ENCODE results near the gene ADAMTSL3. TPM values are rescaled to one million over a fixed set of nuclear protein-coding genes. Genes with fewer than 3 reads are reported as not detected.

Gene ADAMTSL3
- total and polyA plus RNA-seq, 2 experiments from 2014 or later: 0.61 to 0.87 TPM

GRCh38 chr15:83913034-83913632, 259.2 kb downstream of the ADAMTSL3 start:
- H3K27ac Mint-ChIP-seq: no peak overlapping the region
- no peak overlapping the region for H3K4me3 ChIP-seq
- no peak overlapping the region for H3K4me2 ChIP-seq
- ATAC-seq: no peak
- H3K27ac ChIP-seq (ENCODE audit: low read depth): no peak overlapping the region
- TF ChIP-seq REST (IDR thresholded peaks at IDR 0.05; ENCODE audit: unreplicated experiment): no peak
- TF ChIP-seq ZNF114 (CRISPR knock-in tag; IDR thresholded peaks at IDR 0.05): no peak
- no peak for TF ChIP-seq CREB1 (CRISPR knock-in tag; IDR thresholded peaks at IDR 0.05; ENCODE audit: low read depth)
- TF ChIP-seq, protein P1, sequence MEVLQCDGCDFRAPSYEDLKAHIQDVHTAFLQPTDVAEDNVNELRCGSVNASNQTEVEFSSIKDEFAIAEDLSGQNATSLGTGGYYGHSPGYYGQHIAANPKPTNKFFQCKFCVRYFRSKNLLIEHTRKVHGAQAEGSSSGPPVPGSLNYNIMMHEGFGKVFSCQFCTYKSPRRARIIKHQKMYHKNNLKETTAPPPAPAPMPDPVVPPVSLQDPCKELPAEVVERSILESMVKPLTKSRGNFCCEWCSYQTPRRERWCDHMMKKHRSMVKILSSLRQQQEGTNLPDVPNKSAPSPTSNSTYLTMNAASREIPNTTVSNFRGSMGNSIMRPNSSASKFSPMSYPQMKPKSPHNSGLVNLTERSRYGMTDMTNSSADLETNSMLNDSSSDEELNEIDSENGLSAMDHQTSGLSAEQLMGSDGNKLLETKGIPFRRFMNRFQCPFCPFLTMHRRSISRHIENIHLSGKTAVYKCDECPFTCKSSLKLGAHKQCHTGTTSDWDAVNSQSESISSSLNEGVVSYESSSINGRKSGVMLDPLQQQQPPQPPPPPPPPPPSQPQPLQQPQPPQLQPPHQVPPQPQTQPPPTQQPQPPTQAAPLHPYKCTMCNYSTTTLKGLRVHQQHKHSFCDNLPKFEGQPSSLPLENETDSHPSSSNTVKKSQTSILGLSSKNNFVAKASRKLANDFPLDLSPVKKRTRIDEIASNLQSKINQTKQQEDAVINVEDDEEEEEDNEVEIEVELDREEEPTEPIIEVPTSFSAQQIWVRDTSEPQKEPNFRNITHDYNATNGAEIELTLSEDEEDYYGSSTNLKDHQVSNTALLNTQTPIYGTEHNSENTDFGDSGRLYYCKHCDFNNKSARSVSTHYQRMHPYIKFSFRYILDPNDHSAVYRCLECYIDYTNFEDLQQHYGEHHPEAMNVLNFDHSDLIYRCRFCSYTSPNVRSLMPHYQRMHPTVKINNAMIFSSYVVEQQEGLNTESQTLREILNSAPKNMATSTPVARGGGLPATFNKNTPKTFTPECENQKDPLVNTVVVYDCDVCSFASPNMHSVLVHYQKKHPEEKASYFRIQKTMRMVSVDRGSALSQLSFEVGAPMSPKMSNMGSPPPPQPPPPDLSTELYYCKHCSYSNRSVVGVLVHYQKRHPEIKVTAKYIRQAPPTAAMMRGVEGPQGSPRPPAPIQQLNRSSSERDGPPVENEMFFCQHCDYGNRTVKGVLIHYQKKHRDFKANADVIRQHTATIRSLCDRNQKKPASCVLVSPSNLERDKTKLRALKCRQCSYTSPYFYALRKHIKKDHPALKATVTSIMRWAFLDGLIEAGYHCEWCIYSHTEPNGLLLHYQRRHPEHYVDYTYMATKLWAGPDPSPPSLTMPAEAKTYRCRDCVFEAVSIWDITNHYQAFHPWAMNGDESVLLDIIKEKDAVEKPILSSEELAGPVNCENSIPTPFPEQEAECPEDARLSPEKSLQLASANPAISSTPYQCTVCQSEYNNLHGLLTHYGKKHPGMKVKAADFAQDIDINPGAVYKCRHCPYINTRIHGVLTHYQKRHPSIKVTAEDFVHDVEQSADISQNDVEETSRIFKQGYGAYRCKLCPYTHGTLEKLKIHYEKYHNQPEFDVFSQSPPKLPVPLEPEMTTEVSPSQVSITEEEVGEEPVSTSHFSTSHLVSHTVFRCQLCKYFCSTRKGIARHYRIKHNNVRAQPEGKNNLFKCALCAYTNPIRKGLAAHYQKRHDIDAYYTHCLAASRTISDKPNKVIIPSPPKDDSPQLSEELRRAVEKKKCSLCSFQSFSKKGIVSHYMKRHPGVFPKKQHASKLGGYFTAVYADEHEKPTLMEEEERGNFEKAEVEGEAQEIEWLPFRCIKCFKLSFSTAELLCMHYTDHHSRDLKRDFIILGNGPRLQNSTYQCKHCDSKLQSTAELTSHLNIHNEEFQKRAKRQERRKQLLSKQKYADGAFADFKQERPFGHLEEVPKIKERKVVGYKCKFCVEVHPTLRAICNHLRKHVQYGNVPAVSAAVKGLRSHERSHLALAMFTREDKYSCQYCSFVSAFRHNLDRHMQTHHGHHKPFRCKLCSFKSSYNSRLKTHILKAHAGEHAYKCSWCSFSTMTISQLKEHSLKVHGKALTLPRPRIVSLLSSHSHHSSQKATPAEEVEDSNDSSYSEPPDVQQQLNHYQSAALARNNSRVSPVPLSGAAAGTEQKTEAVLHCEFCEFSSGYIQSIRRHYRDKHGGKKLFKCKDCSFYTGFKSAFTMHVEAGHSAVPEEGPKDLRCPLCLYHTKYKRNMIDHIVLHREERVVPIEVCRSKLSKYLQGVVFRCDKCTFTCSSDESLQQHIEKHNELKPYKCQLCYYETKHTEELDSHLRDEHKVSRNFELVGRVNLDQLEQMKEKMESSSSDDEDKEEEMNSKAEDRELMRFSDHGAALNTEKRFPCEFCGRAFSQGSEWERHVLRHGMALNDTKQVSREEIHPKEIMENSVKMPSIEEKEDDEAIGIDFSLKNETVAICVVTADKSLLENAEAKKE (CRISPR knock-in tag; IDR thresholded peaks at IDR 0.05): no peak
- no peak for TF ChIP-seq ZNF331 (CRISPR knock-in tag; IDR thresholded peaks at IDR 0.05; ENCODE audit: low read depth)
- no peak for TF ChIP-seq STAT1 (IDR thresholded peaks at IDR 0.05; ENCODE audit: unreplicated experiment)
- TF ChIP-seq JUNB (IDR thresholded peaks at IDR 0.05; ENCODE audit: unreplicated experiment): no peak
- TF ChIP-seq EZH2phosphoT487 (IDR thresholded peaks at IDR 0.05; ENCODE audit: unreplicated experiment): no peak
- no peak for TF ChIP-seq EZH2 (IDR thresholded peaks at IDR 0.05; ENCODE audit: low read depth, unreplicated experiment)
- TF ChIP-seq ETS1 (IDR thresholded peaks at IDR 0.05): no peak
- no peak for TF ChIP-seq POLR2AphosphoS5 (IDR thresholded peaks at IDR 0.05; ENCODE audit: low read depth)
- no peak for TF ChIP-seq NANOG (IDR thresholded peaks at IDR 0.05; ENCODE audit: borderline replicate concordance)
- TF ChIP-seq, protein P2, sequence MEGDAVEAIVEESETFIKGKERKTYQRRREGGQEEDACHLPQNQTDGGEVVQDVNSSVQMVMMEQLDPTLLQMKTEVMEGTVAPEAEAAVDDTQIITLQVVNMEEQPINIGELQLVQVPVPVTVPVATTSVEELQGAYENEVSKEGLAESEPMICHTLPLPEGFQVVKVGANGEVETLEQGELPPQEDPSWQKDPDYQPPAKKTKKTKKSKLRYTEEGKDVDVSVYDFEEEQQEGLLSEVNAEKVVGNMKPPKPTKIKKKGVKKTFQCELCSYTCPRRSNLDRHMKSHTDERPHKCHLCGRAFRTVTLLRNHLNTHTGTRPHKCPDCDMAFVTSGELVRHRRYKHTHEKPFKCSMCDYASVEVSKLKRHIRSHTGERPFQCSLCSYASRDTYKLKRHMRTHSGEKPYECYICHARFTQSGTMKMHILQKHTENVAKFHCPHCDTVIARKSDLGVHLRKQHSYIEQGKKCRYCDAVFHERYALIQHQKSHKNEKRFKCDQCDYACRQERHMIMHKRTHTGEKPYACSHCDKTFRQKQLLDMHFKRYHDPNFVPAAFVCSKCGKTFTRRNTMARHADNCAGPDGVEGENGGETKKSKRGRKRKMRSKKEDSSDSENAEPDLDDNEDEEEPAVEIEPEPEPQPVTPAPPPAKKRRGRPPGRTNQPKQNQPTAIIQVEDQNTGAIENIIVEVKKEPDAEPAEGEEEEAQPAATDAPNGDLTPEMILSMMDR (conservative IDR thresholded peaks at IDR 0.05; ENCODE audit: low read depth in 2 of 2): no peak
- no peak for DNase-seq (ENCODE audit: low spot score)
- H3K4me3 Mint-ChIP-seq: no peak overlapping the region
- no peaks in the 10 kb centered on the region for H3K9me2 ChIP-seq (ENCODE audit: insufficient read depth)
- H4K20me1 ChIP-seq (replicated peaks; ENCODE audit: insufficient read depth): no peaks in the 10 kb centered on the region
- no peak overlapping the region for H2AFZ ChIP-seq
- no peaks in the 10 kb centered on the region for H3K36me3 Mint-ChIP-seq (ENCODE audit: low read depth)
- no peaks in the 10 kb centered on the region for H3K27me3 Mint-ChIP-seq (ENCODE audit: insufficient read depth, low read depth, poor library complexity)
- no peaks in the 10 kb centered on the region for H3F3A ChIP-seq (replicated peaks; ENCODE audit: low read depth)
- H3K27me3 ChIP-seq (ENCODE audit: insufficient read depth): no peaks in the 10 kb centered on the region
- no peaks in the 10 kb centered on the region for H3K79me2 ChIP-seq (replicated peaks; ENCODE audit: insufficient read depth)
- H3K4me1 ChIP-seq (ENCODE audit: insufficient read depth): peaks cover 3% of the 10 kb centered on the region
- peaks cover 9% of the 10 kb centered on the region; the same call in 2 of the 3 replicates for H3K9me3 Mint-ChIP-seq
- H3K4me1 Mint-ChIP-seq: peaks cover 2% of the 10 kb centered on the region
- 0 out of 2 replicates have a peak, but pooled peaks cover 6% of the 10 kb centered on the region for H3K36me3 ChIP-seq (ENCODE audit: insufficient read depth)
